H1 (cell line): ENCODE measurements around the gene KIF26B. TPM values are rescaled to one million over a fixed set of nuclear protein-coding genes. Genes with fewer than 3 reads are reported as not detected.

Experiments used
- CTCF ChIA-PET: fragments of 300-600 bp; sonication (Branson Sonifier 250); formaldehyde crosslinking; loops from one replicate; lab custom pipeline; 2021; ENCODE audit not compliant: partially characterized antibody; lab: Charles Lee
- POLR2A ChIA-PET: fragments of 300-600 bp; sonication (Branson Sonifier 250); formaldehyde crosslinking; loops from one replicate; lab custom pipeline; 2021; ENCODE audit warnings: inconsistent platforms; ENCODE audit not compliant: partially characterized antibody; lab: Charles Lee
- DNase-seq, 2 experiments: peaks; one replicate each; pipeline versions ENCODE4 v3.0.0 to v3.0.0-alpha.2; 2010 to 2022; ENCODE audit warnings: low spot score in 2 of 2, low read depth in 1 of 2, mixed read lengths in 1 of 2
- FAIRE-seq: peaks from 2 replicates; lab custom pipeline; 2011; peaks lifted over from hg19 to GRCh38; lab: Jason Lieb, UNC
- H2AFZ ChIP-seq: 2 replicates; pipeline ENCODE4 v1.8.1; 2012; ENCODE audit warnings: low read length, inconsistent platforms
- H2AK5ac ChIP-seq: 2 replicates; pipeline ENCODE4 v1.6.1; 2013; ENCODE audit warnings: low read depth, low read length
- H2BK120ac ChIP-seq: replicated peaks from 2 replicates; pipeline ENCODE3; 2013; ENCODE audit warnings: low read depth, low read length, inconsistent platforms
- H2BK12ac ChIP-seq: 2 replicates; pipeline ENCODE4 v1.6.1; 2013; ENCODE audit warnings: low read depth, low read length
- H2BK15ac ChIP-seq: 2 replicates; pipeline ENCODE4 v1.6.1; 2013; ENCODE audit warnings: low read length
- H2BK20ac ChIP-seq: 2 replicates; pipeline ENCODE4 v1.6.1; 2013; ENCODE audit warnings: low read length
- H2BK5ac ChIP-seq: 2 replicates; pipeline ENCODE4 v1.6.1; 2013; ENCODE audit warnings: low read depth, low read length
- H3K14ac ChIP-seq: 2 replicates; pipeline ENCODE4 v1.6.1; 2013; ENCODE audit warnings: inconsistent platforms; ENCODE audit not compliant: insufficient read length
- H3K18ac ChIP-seq: 2 replicates; pipeline ENCODE4 v1.6.1; 2013; ENCODE audit warnings: low read length; ENCODE audit errors: extremely low read depth
- H3K23ac ChIP-seq: 2 replicates; pipeline ENCODE4 v1.6.1; 2013; ENCODE audit warnings: inconsistent platforms; ENCODE audit not compliant: insufficient read length
- H3K23me2 ChIP-seq: 2 replicates; pipeline ENCODE4 v1.6.1; 2013; ENCODE audit warnings: low read depth, low read length
- H3K27ac ChIP-seq: 2 replicates; pipeline ENCODE4 v1.6.1; 2011; ENCODE audit warnings: low read depth, low read length, inconsistent platforms
- H3K27me3 ChIP-seq, 4 experiments: replicated peaks in 1 of 4; 1 replicate in 1 of 4; 2 replicates in 3 of 4; pipeline versions ENCODE4 v1.6.1 to v1.8.1; 2011 to 2013; ENCODE audit warnings: low read length in 3 of 4, mild to moderate bottlenecking in 3 of 4, inconsistent platforms in 2 of 4, mixed read lengths in 2 of 4, moderate library complexity in 1 of 4; ENCODE audit not compliant: control insufficient read depth in 3 of 4, insufficient read depth in 3 of 4; ENCODE audit errors: extremely low read depth in 1 of 4
- H3K36me3 ChIP-seq, 4 experiments: 2 replicates each; pipeline versions ENCODE4 v1.6.1 to v1.8.1; 2011 to 2013; ENCODE audit warnings: mild to moderate bottlenecking in 4 of 4, low read length in 3 of 4, moderate library complexity in 2 of 4, control low read depth in 1 of 4, inconsistent platforms in 1 of 4; ENCODE audit not compliant: insufficient read depth in 4 of 4, control insufficient read depth in 2 of 4
- H3K4ac ChIP-seq: replicated peaks from 2 replicates; pipeline ENCODE3; 2013; ENCODE audit warnings: low read length, low read depth, mixed read lengths, inconsistent platforms; ENCODE audit not compliant: insufficient read length
- H3K4me1 ChIP-seq, 4 experiments: replicated peaks in 1 of 4; 1 replicate in 1 of 4; 2 replicates in 3 of 4; pipeline versions ENCODE4 v1.6.1 to v1.8.1; 2011 to 2013; ENCODE audit warnings: low read length in 3 of 4, inconsistent platforms in 2 of 4, mixed read lengths in 1 of 4; ENCODE audit not compliant: insufficient read depth in 4 of 4, control insufficient read depth in 3 of 4
- H3K4me2 ChIP-seq, 2 experiments: 2 replicates each; pipeline versions ENCODE4 v1.6.1 to v1.8.1; 2011 to 2013; ENCODE audit warnings: low read depth in 2 of 2, low read length in 2 of 2, control low read depth in 1 of 2, inconsistent platforms in 1 of 2, mild to moderate bottlenecking in 1 of 2; ENCODE audit not compliant: insufficient read depth in 1 of 2
- H3K4me3 ChIP-seq, 4 experiments: fragments of 200-600, 300-600 bp in 1 of 4; sonication (generic), shearing (Covaris generic), sonication (Bioruptor Twin) in 1 of 4; 2 replicates each; pipeline versions ENCODE4 v1.5.1 to v1.8.1; 2011 to 2016; ENCODE audit warnings: low read length in 4 of 4, low read depth in 3 of 4, control low read depth in 2 of 4, inconsistent platforms in 2 of 4, mild to moderate bottlenecking in 2 of 4, mixed read lengths in 1 of 4, moderate library complexity in 1 of 4; ENCODE audit not compliant: insufficient read depth in 2 of 4; ENCODE audit errors: extremely low read depth in 1 of 4
- H3K56ac ChIP-seq: replicated peaks from 2 replicates; pipeline ENCODE3; 2013; ENCODE audit warnings: low read depth, mild to moderate bottlenecking, mixed read lengths, low read length, inconsistent platforms; ENCODE audit not compliant: insufficient read length
- H3K79me1 ChIP-seq: 2 replicates; pipeline ENCODE4 v1.6.1; 2013; ENCODE audit warnings: low read depth, low read length, control low read depth
- H3K79me2 ChIP-seq, 2 experiments: 2 replicates each; pipeline versions ENCODE4 v1.6.1 to v1.8.1; 2012 to 2013; ENCODE audit warnings: low read length in 2 of 2, mild to moderate bottlenecking in 2 of 2, inconsistent platforms in 1 of 2; ENCODE audit not compliant: insufficient read depth in 2 of 2, control insufficient read depth in 1 of 2
- H3K9ac ChIP-seq, 4 experiments: replicated peaks in 1 of 4; 1 replicate in 1 of 4; 2 replicates in 3 of 4; pipeline versions ENCODE4 v1.6.1 to v1.8.1; 2011 to 2013; ENCODE audit warnings: low read depth in 3 of 4, low read length in 3 of 4, control low read depth in 2 of 4, mild to moderate bottlenecking in 2 of 4, moderate library complexity in 2 of 4, inconsistent platforms in 1 of 4; ENCODE audit errors: extremely low read depth in 1 of 4
- H3K9me3 ChIP-seq, 2 experiments: 2 replicates each; pipeline versions ENCODE4 v1.6.1 to v1.8.1; 2012 to 2013; ENCODE audit warnings: mild to moderate bottlenecking in 2 of 2, moderate library complexity in 2 of 2, control low read depth in 1 of 2, inconsistent platforms in 1 of 2, low read depth in 1 of 2, low read length in 1 of 2, mixed read lengths in 1 of 2; ENCODE audit not compliant: insufficient read depth in 2 of 2
- H4K20me1 ChIP-seq, 2 experiments: replicated peaks in 1 of 2; 2 replicates each; pipeline versions ENCODE3 to v1.8.1; 2011 to 2013; ENCODE audit warnings: inconsistent platforms in 2 of 2, low read length in 2 of 2, mild to moderate bottlenecking in 1 of 2; ENCODE audit not compliant: insufficient read depth in 2 of 2, control insufficient read depth in 1 of 2
- H4K5ac ChIP-seq: 2 replicates; pipeline ENCODE4 v1.6.1; 2013; ENCODE audit warnings: low read length, low read depth, mixed read lengths, inconsistent platforms; ENCODE audit not compliant: insufficient read length
- H4K8ac ChIP-seq: 2 replicates; pipeline ENCODE4 v1.8.0; 2013; ENCODE audit warnings: mild to moderate bottlenecking, moderate library complexity, low read length, inconsistent platforms; ENCODE audit not compliant: insufficient read depth; ENCODE audit errors: extremely low read depth
- H4K91ac ChIP-seq: replicated peaks from 2 replicates; pipeline ENCODE3; 2013; ENCODE audit warnings: low read length, mixed read lengths, inconsistent platforms; ENCODE audit not compliant: insufficient read length
- EZH2 ChIP-seq: fragments of 200-600 bp; sonication (generic); IDR thresholded peaks from 2 replicates; pipeline ENCODE4 v1.7.1; 2012; ENCODE audit warnings: low read depth, mild to moderate bottlenecking, moderate library complexity, low read length, inconsistent platforms; ENCODE audit not compliant: severe bottlenecking
- JUN ChIP-seq: IDR thresholded peaks from 2 replicates; pipeline ENCODE4 v1.6.1; 2011; ENCODE audit warnings: low read depth, mild to moderate bottlenecking, improper control_type of control experiment, low read length
- KDM1A ChIP-seq: fragments of 200-600, 300-600 bp; sonication (generic); IDR thresholded peaks from 2 replicates; pipeline ENCODE4 v1.7.1; 2016; ENCODE audit warnings: mild to moderate bottlenecking, low read length, borderline replicate concordance
- RBBP5 ChIP-seq: IDR thresholded peaks from 2 replicates; pipeline ENCODE4 v1.7.1; 2012; ENCODE audit warnings: low read depth, mild to moderate bottlenecking, inconsistent platforms, low read length, moderate library complexity, borderline replicate concordance
- TAF1 ChIP-seq: IDR thresholded peaks from 2 replicates; pipeline ENCODE4 v1.6.1; 2011; ENCODE audit warnings: mild to moderate bottlenecking, low read depth, low read length
- TCF12 ChIP-seq: IDR thresholded peaks from 2 replicates; pipeline ENCODE4 v1.6.1; 2011; ENCODE audit warnings: low read depth, mild to moderate bottlenecking, low read length
- USF2 ChIP-seq: IDR thresholded peaks from 2 replicates; pipeline ENCODE4 v1.6.1; 2011; ENCODE audit warnings: low read length, improper control_type of control experiment
- WGBS, 2 experiments: shearing (Covaris generic) in 1 of 2; methylation state at CpG; one replicate each; pipeline versions ENCODE4 v1.1.6 to v1.1.7; 2013 to 2015; ENCODE audit warnings: low lambda C conversion rate in 2 of 2, mixed read lengths in 2 of 2, inconsistent platforms in 1 of 2, low coverage in 1 of 2, missing lambda C conversion rate in 1 of 2; ENCODE audit not compliant: insufficient replicate concordance in 2 of 2, insufficient coverage in 1 of 2, insufficient read length in 1 of 2; ENCODE audit errors: extremely low coverage in 1 of 2, missing lambda C conversion rate in 1 of 2; 5-methylcytosine and 5-hydroxymethylcytosine counted together
- polyA plus RNA-seq, 7 experiments: library from polyadenylated mRNA; depleted of rRNA in 3 of 7; stranded (reverse) in 5 of 7; unstranded in 2 of 7; fragments of >200 nt in 5 of 7; fragments of 200-250 nt in 2 of 7; gene quantifications; 1 replicate in 5 of 7; 2 replicates in 1 of 7; 4 replicates in 1 of 7; pipeline versions ENCODE4 v1.2.1 to v1.2.3, GENCODE V29; 2011 to 2013; ENCODE audit warnings: missing spikeins in 2 of 7, mixed read lengths in 2 of 7
- total RNA-seq: library from RNA; stranded (reverse); fragmentation: NEBNext Ultra II Directional; extraction: Animal tissue kit (Norgen Biotek cat#: 25700); gene quantifications from 2 replicates; pipeline ENCODE4 v1.2.1, GENCODE V29; 2021

KIF26B gene
- total and polyA plus RNA-seq, 2 of the 8 experiments (the other 6 are each of a cell fraction or from before 2014, with no cell fraction given) = 0.06 to 0.28 TPM

DNA sequence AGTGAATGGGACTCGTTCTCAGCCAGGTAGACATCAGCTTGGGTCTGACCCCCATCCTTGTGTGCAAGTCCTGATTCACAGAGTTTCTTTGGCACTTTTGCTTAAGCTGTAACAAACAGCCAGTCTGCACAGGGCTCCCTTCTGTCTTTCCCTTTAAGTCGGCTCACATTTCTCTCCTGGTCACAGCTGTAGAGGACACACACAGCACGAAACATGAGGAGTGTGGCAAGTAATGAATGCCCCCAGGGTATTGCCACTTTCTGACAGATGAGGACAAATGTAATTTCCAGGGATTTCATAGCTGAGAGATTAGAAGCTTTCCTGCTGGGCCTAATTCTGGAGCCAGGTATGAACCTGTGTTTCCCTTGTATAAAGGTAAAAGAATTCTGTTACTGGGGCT, 423.5 kb downstream of the KIF26B start:
- Histone ChIP-seq H3K4me2 (no peak overlapping the region), H2BK20ac (no peak overlapping the region), H3K56ac (no peak overlapping the region), H3K4ac (no peak overlapping the region), H3K18ac (no peak overlapping the region), H4K20me1 (no peaks in the 10 kb centered on the region), H3K27me3 (no peaks in the 10 kb centered on the region; a peak in 1 of 7 replicates), H2AFZ (no peak overlapping the region), H3K23ac (no peak overlapping the region), H2AK5ac (no peak overlapping the region), H3K9me3 (no peaks in the 10 kb centered on the region), H4K5ac (no peak overlapping the region), H2BK15ac (no peak overlapping the region), H3K14ac (no peak overlapping the region), H3K79me2 (no peaks in the 10 kb centered on the region), H3K4me3 (no peak overlapping the region), H3K23me2 (no peaks in the 10 kb centered on the region), H2BK5ac (no peak overlapping the region), H4K91ac (no peak overlapping the region), H4K8ac (no peak overlapping the region), H3K27ac (no peak overlapping the region), H3K4me1 (no peaks in the 10 kb centered on the region), H3K9ac (no peak overlapping the region), H2BK120ac (no peak overlapping the region), H2BK12ac (no peak overlapping the region), H3K36me3 (no peaks in the 10 kb centered on the region), H3K79me1 (no peaks in the 10 kb centered on the region)
- ChIA-PET CTCF (no interaction called here), POLR2A (no interaction called here)
- DNase-seq (no peak), FAIRE-seq (no peak)
- 90% methylated on average over 3 of the region's 3 CpGs; no CpG with 5 or more reads in 1 of the 2 experiments for WGBS, 2 experiments
- TF ChIP-seq USF2 (no peak), TAF1 (no peak), RBBP5 (no peak), EZH2 (no peak), JUN (no peak), KDM1A (no peak), TCF12 (no peak)
